Lower leg skin (tissue), 3 donors: Measurements from ENCODE around the gene FGB.

Experiments used
- CTCF ChIP-seq, 3 donors: fragments of 450-650 bp; IDR thresholded peaks; one replicate each; pipeline ENCODE4 v1.5.1; 2016; ENCODE audit warnings: antibody characterized with exemption in 3 of 3, mild to moderate bottlenecking in 3 of 3, moderate library complexity in 2 of 3
- POLR2A ChIP-seq, 2 donors: fragments of 450-650 bp; IDR thresholded peaks; one replicate each; pipeline ENCODE4 v1.6.1; 2016 to 2017; ENCODE audit warnings: antibody characterized with exemption in 2 of 2, mild to moderate bottlenecking in 1 of 2, moderate library complexity in 1 of 2

- TF ChIP-seq CTCF (IDR thresholded peaks at IDR 0.05) (no peak), POLR2A (IDR thresholded peaks at IDR 0.05) (no peak)
These were observed 17.1 kb upstream of the FGB start for GRCh38 chr4:154545689-154546088.
